CD4-positive, alpha-beta memory T cell (primary cell): ENCODE measurements around the gene KRT37. TPM values are rescaled to one million over a fixed set of nuclear protein-coding genes. Genes with fewer than 3 reads are reported as not detected.
"Not testable (repeated sequence)": the region's sequence is repeated elsewhere in the genome, so short reads cannot be mapped to it uniquely, and the experiment has no call there.

ENCODE experiments used
- CTCF ChIA-PET: fragments of 350-600 bp; sonication (Branson Sonifier 250); formaldehyde crosslinking; loops from one replicate; lab custom pipeline; 2021; ENCODE audit warnings: inconsistent platforms; ENCODE audit not compliant: partially characterized antibody; lab: Charles Lee
- POLR2A ChIA-PET: fragments of 350-600 bp; sonication (Branson Sonifier 250); formaldehyde crosslinking; loops from one replicate; lab custom pipeline; 2021; ENCODE audit not compliant: partially characterized antibody; lab: Charles Lee
- DNase-seq, 5 donors: peaks; one replicate each; pipeline versions ENCODE4 v3.0.0 to v3.0.0-alpha.2; 2020 to 2022; ENCODE audit warnings: mixed read lengths in 1 of 5
- H3K27ac ChIP-seq: one replicate; pipeline ENCODE4 v1.7.0; 2013; ENCODE audit warnings: low read depth, low read length
- H3K27me3 ChIP-seq: 2 replicates; pipeline ENCODE4 v1.7.0; 2013; ENCODE audit warnings: mild to moderate bottlenecking, low read length, moderate library complexity; ENCODE audit not compliant: insufficient read depth
- H3K36me3 ChIP-seq: 2 replicates; pipeline ENCODE4 v1.7.0; 2013; ENCODE audit warnings: mild to moderate bottlenecking, low read length, moderate library complexity; ENCODE audit not compliant: insufficient read depth
- H3K4me1 ChIP-seq: 2 replicates; pipeline ENCODE4 v1.7.0; 2013; ENCODE audit warnings: mild to moderate bottlenecking, low read length, moderate library complexity; ENCODE audit not compliant: insufficient read depth
- H3K4me3 ChIP-seq, 2 donors: one replicate each; pipeline ENCODE4 v1.7.0; 2013; ENCODE audit warnings: low read length in 2 of 2, mild to moderate bottlenecking in 1 of 2
- H3K9me3 ChIP-seq, 2 donors: one replicate each; pipeline ENCODE4 v1.7.0; 2013; ENCODE audit warnings: low read length in 2 of 2, control low read depth in 1 of 2; ENCODE audit not compliant: control insufficient read depth in 1 of 2
- H3K27ac Mint-ChIP-seq, 7 donors: one replicate each; pipeline ENCODE4 v1.8.0; 2020 to 2021; ENCODE audit warnings: mixed read lengths in 7 of 7, mild to moderate bottlenecking in 6 of 7, inconsistent platforms in 3 of 7, moderate library complexity in 3 of 7
- H3K27me3 Mint-ChIP-seq, 2 donors: one replicate each; pipeline ENCODE4 v1.8.0; 2020 to 2021; ENCODE audit warnings: mixed read lengths in 2 of 2
- H3K36me3 Mint-ChIP-seq, 2 donors: one replicate each; pipeline ENCODE4 v1.8.0; 2020 to 2021; ENCODE audit warnings: mixed read lengths in 2 of 2, inconsistent platforms in 1 of 2, mild to moderate bottlenecking in 1 of 2
- H3K4me1 Mint-ChIP-seq, 4 donors: one replicate each; pipeline ENCODE4 v1.8.0; 2020 to 2021; ENCODE audit warnings: mixed read lengths in 4 of 4, mild to moderate bottlenecking in 1 of 4
- H3K4me3 Mint-ChIP-seq, 8 donors: one replicate each; pipeline ENCODE4 v1.8.0; 2020 to 2021; ENCODE audit warnings: mixed read lengths in 8 of 8, mild to moderate bottlenecking in 7 of 8, moderate library complexity in 6 of 8, inconsistent platforms in 3 of 8
- H3K9me3 Mint-ChIP-seq, 8 donors: one replicate each; pipeline ENCODE4 v1.8.0; 2020 to 2021; ENCODE audit warnings: mixed read lengths in 8 of 8, mild to moderate bottlenecking in 5 of 8, inconsistent platforms in 3 of 8, moderate library complexity in 1 of 8
- intact Hi-C: fragments of 100-400 bp; cut with micrococcal nuclease; formaldehyde crosslinking; loops from one replicate; pipeline ENCODE4 v1.15.1; 2023
- polyA plus RNA-seq, 2 donors: library from polyadenylated mRNA; unstranded; fragments of 300-500 nt; fragmentation: Illumina TruSeq; gene quantifications; one replicate each; pipeline ENCODE4 v1.2.3, GENCODE V29; 2021
- total RNA-seq, 2 experiments: library from RNA; stranded (reverse); gene quantifications; one replicate each; pipeline ENCODE4 v1.2.3, GENCODE V29; 2021

The KRT37 gene
- total and polyA plus RNA-seq, 4 experiments from 2014 or later: not detected

DNA sequence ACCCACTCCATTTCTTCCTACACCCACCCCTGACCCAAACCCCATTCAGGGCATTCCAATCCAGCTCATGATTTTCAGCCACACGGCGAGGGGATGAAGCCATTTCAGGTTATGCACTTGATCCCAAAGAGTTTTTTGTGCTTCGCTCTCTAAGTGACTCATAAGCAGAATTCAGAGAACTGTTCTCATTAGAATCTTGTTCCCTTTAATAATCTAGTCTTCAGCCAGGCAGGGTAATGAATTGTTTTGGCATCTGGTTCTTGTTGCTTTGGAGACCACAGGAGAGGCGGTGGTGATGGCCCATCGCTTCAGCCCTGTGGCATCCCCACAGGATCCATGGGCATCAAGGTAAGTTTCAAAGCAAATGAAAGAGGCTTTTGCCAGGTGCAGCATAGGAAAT, 22.2 kb downstream of the KRT37 start:
- peaks cover 0 to 1% (median 0%) of the 10 kb centered on the region in 8 donors for H3K9me3 Mint-ChIP-seq
- peaks cover 25 to 62% (median 35%) of the 10 kb centered on the region in 4 donors for H3K4me1 Mint-ChIP-seq
- H3K9me3 ChIP-seq: no peaks in the 10 kb centered on the region
- no peaks in the 10 kb centered on the region for H3K36me3 ChIP-seq
- no peak overlapping the region for H3K4me3 ChIP-seq
- no peaks in the 10 kb centered on the region for H3K36me3 Mint-ChIP-seq
- intact Hi-C loops: no loop called here
- no peaks in the 10 kb centered on the region for H3K27me3 ChIP-seq
- H3K27ac Mint-ChIP-seq: peak overlapping the region in 6 of 7 donors; percentile 18 to 78 (median 50)
- peaks cover 25% of the 10 kb centered on the region for H3K4me1 ChIP-seq
- POLR2A ChIA-PET: no interaction called here
- H3K4me3 Mint-ChIP-seq: peak overlapping the region in 3 of 8 donors; percentile 1 to 27 (median 23)
- CTCF ChIA-PET: no interaction called here
- DNase-seq: no peak
- no peaks in the 10 kb centered on the region for H3K27me3 Mint-ChIP-seq
- no peak overlapping the region for H3K27ac ChIP-seq

DNA sequence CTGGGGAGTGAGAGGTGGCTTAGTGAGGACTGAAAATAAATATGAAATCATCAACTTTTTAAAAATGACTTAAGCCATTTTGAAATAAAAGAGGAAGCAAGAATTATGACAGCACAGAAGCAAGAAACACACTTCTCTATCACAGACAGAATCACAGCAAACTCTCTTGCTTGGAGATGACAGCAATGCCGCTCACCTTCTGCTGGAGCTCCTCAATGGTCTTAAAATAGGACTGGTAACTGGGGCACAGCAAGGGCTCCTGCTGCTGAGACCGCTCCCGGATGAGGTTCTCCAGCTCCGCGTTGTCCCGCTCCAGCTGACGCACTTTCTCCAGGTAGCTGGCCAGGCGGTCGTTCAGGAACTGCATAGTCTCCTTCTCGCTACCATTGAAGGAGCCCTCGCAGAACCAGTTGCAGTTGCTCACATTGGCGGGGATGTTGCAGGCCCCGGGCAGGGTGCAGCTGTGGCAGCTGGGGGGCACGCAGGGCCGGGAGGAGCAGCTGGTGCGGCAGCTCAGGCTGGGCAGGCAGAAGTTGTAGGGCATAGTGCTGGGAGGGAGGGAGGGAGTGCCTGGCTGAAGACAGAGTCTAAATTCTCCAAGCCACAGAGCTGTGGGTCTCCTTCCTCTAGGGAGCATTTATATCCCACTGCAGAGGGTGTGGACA, 27.3 kb downstream of the KRT37 start, which contains the start of gene KRT31:
TSS of gene KRT31 (minus strand) at position 613 of the 665 bp plus-strand sequence. CDS start at position 544, 69 bp downstream.
- Mint-ChIP-seq H3K9me3 (peaks cover 0 to 1% (median 0%) of the 10 kb centered on the region in 8 donors), H3K4me3 (no peak within 1 kb of the TSS), H3K4me1 (peaks cover 6 to 19% (median 10%) of the 10 kb centered on the region in 4 donors), H3K36me3 (no peaks in the 10 kb centered on the region), H3K27ac (no peak within 1 kb of the TSS), H3K27me3 (no peaks in the 10 kb centered on the region)
- H3K27ac ChIP-seq: no peak within 1 kb of the TSS
- no peaks in the 10 kb centered on the region for H3K36me3 ChIP-seq
- H3K4me3 ChIP-seq: no peak within 1 kb of the TSS
- DNase-seq: no peak
- H3K27me3 ChIP-seq: no peaks in the 10 kb centered on the region
- H3K4me1 ChIP-seq: peaks cover under 1% of the 10 kb centered on the region
- no peaks in the 10 kb centered on the region for H3K9me3 ChIP-seq
- intact Hi-C loops: no loop called here
- POLR2A ChIA-PET: no interaction called here
- CTCF ChIA-PET: no interaction called here

- H3K9me3 Mint-ChIP-seq: peaks cover 0 to 1% (median 0%) of the 10 kb centered on the region in 8 donors
- Histone ChIP-seq H3K27me3 (no peaks in the 10 kb centered on the region), H3K4me1 (no peaks in the 10 kb centered on the region), H3K9me3 (no peaks in the 10 kb centered on the region), H3K36me3 (no peaks in the 10 kb centered on the region), H3K27ac (no peak overlapping the region), H3K4me3 (no peak overlapping the region)
- H3K4me1 Mint-ChIP-seq: peaks cover 6 to 17% (median 10%) of the 10 kb centered on the region in 4 donors
- H3K27me3 Mint-ChIP-seq: peaks cover 2% of the 10 kb centered on the region in 2 donors
- intact Hi-C loops: no loop called here
- no peaks in the 10 kb centered on the region for H3K36me3 Mint-ChIP-seq
- no peak overlapping the region for H3K4me3 Mint-ChIP-seq
- peak overlapping the region in 1 of 7 donors; percentile 36 for H3K27ac Mint-ChIP-seq
- CTCF ChIA-PET: no interaction called here
- no peak for DNase-seq
- POLR2A ChIA-PET: no interaction called here
Observed at GRCh38 chr17:41396340-41396739, 28.0 kb downstream of the KRT37 start.

- ChIA-PET CTCF (no interaction called here), POLR2A (no interaction called here)
- intact Hi-C loops: no loop called here
- no peak for DNase-seq
- Histone ChIP-seq H3K4me3 (no peak overlapping the region), H3K36me3 (no peaks in the 10 kb centered on the region), H3K4me1 (no peaks in the 10 kb centered on the region), H3K27me3 (no peaks in the 10 kb centered on the region), H3K27ac (no peak overlapping the region), H3K9me3 (no peaks in the 10 kb centered on the region)
- no peaks in the 10 kb centered on the region for H3K36me3 Mint-ChIP-seq
- peaks cover 6 to 12% (median 6%) of the 10 kb centered on the region in 4 donors for H3K4me1 Mint-ChIP-seq
- H3K27ac Mint-ChIP-seq: peak overlapping the region in 1 of 7 donors; percentile 48
- H3K4me3 Mint-ChIP-seq: no peak overlapping the region
- peaks cover 2% of the 10 kb centered on the region in 2 donors for H3K27me3 Mint-ChIP-seq
- peaks cover 0 to 1% (median 0%) of the 10 kb centered on the region in 8 donors for H3K9me3 Mint-ChIP-seq
Observed at GRCh38 chr17:41395611-41396010, 28.8 kb downstream of the KRT37 start.

DNA sequence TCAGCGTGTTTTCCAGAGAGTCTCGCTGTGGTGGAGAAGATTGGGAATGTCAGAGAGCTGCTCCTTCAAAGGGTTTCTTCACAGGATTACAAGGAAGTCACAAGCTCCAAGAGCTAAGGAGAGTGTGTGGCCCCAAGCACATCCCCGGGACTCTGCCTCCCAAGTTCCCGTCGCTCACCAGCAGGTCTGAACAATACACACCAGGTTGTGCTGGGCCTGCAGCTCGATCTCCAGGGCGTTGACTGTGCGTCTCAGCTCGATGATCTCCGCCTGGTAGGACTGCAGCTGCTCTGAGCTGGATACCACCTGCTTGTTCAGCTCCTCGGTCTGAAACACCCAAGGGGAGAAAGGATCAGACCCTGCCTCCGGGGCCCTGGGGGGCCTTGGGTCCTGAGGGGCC, 29.3 kb downstream of the KRT37 start:
- not testable (repeated sequence) for H3K27me3 Mint-ChIP-seq

GRCh38 chr17:41394254-41394996, 30.0 kb downstream of the KRT37 start:
- Histone ChIP-seq H3K27me3 (no peaks in the 10 kb centered on the region), H3K27ac (no peak overlapping the region), H3K36me3 (no peaks in the 10 kb centered on the region), H3K9me3 (no peaks in the 10 kb centered on the region), H3K4me3 (no peak overlapping the region), H3K4me1 (no peaks in the 10 kb centered on the region)
- peaks cover 4 to 5% (median 4%) of the 10 kb centered on the region in 4 donors for H3K4me1 Mint-ChIP-seq
- no peaks in the 10 kb centered on the region for H3K9me3 Mint-ChIP-seq
- no peak overlapping the region for H3K4me3 Mint-ChIP-seq
- H3K27me3 Mint-ChIP-seq: peaks cover 2 to 4% of the 10 kb centered on the region in 2 donors
- ChIA-PET POLR2A (no interaction called here), CTCF (no interaction called here)
- H3K27ac Mint-ChIP-seq: no peak overlapping the region
- no peak for DNase-seq
- H3K36me3 Mint-ChIP-seq: no peaks in the 10 kb centered on the region
- intact Hi-C loops: no loop called here

More for the DNA sequence above, 29.3 kb downstream of the KRT37 start:
- H3K4me3 ChIP-seq, H3K36me3 ChIP-seq, H3K27ac ChIP-seq, CTCF ChIA-PET, H3K36me3 Mint-ChIP-seq, POLR2A ChIA-PET, intact Hi-C loops, H3K4me1 ChIP-seq, H3K4me3 Mint-ChIP-seq, H3K9me3 Mint-ChIP-seq, DNase-seq, H3K9me3 ChIP-seq, H3K27me3 ChIP-seq, H3K27ac Mint-ChIP-seq: not testable (repeated sequence)
- H3K4me1 Mint-ChIP-seq: peaks cover 6 to 11% (median 6%) of the 10 kb centered on the region in 4 donors

DNA sequence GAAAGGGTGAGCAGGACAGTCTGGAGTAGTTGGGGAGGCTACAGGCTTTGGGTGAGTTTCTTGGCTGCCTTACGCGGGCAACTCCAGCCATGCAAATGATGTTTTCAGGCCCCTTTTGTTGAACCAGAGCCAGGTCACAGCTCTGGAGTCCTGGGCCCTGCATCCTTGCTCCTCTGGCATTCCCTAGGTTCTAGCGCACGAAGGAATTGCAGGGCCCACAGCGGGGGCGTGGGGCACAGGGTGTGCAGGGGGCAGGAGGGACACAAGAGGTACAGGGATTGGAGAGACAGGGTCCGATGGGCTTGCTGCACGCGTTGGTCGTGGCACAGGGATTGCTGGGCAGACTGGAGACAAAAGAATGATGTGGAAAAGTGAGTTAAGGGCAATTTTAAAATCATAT, 30.6 kb downstream of the KRT37 start:
- Histone ChIP-seq H3K4me1 (no peaks in the 10 kb centered on the region), H3K36me3 (no peaks in the 10 kb centered on the region), H3K27me3 (no peaks in the 10 kb centered on the region), H3K27ac (no peak overlapping the region), H3K4me3 (no peak overlapping the region), H3K9me3 (no peaks in the 10 kb centered on the region)
- ChIA-PET CTCF (no interaction called here), POLR2A (no interaction called here)
- H3K9me3 Mint-ChIP-seq: peaks cover 0 to 2% (median 0%) of the 10 kb centered on the region in 8 donors
- H3K4me3 Mint-ChIP-seq: no peak overlapping the region
- peaks cover 2 to 4% of the 10 kb centered on the region in 2 donors for H3K27me3 Mint-ChIP-seq
- no peaks in the 10 kb centered on the region for H3K36me3 Mint-ChIP-seq
- peaks cover 0 to 3% (median 1%) of the 10 kb centered on the region in 4 donors for H3K4me1 Mint-ChIP-seq
- no peak for DNase-seq
- intact Hi-C loops: no loop called here
- H3K27ac Mint-ChIP-seq: peak overlapping the region in 1 of 7 donors; percentile 43
